HG02938 (cell line): Measurements from ENCODE around the gene PTPN2.
A peak's percentile ranks its signal among the peaks of the same experiment; 100 is the strongest.
"Not testable (repeated sequence)": the region's sequence is repeated elsewhere in the genome, so short reads cannot be mapped to it uniquely, and the experiment has no call there.

ENCODE experiments used
- ATAC-seq: cut with Tn5 transposase; IDR thresholded peaks from one replicate; pipeline ENCODE4 v1.9.1; 2021; ENCODE audit warnings: mild to moderate bottlenecking, moderate library complexity; ENCODE audit not compliant: unreplicated experiment

Gene PTPN2

DNA sequence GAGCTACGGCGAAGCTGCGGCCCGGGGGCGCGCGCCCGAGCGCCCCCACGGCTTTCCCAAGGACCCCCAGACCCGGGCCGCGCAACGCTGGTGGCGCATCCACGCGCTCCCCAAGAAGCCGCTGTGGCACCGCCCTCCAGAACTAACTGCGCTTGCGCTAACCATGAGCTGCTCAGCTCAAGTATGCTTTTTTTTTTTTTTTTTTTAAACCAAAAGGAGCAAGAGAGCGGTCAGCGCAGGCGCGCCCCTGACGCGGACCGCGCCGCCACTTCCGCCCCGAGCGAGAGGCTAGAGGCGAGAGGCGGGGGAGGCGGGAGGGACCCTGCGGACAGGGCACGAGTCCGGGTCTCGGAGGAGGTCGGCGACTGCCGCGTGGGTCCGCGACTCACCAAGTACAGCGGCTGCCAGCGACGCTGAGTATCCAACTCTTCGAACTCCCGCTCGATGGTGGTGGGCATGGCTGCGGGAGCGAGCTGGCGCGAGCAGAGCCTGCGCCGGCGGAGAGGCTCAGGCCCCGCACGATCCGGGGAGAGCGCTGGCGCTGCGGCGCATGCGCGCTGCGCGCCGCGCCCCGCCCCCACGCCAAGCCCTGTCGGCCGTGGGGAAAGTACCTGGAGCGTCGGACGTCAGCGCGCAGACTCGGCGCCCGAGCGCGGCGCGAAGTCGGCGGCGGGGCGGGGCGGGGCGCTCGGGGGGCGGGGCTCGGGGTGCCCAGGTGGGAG is at the start of gene PTPN2:
TSS of gene PTPN2 (minus strand) at position 554 of the 722 bp plus-strand sequence. CDS start at position 458, 96 bp downstream.
- peak; percentile 74 for ATAC-seq

DNA sequence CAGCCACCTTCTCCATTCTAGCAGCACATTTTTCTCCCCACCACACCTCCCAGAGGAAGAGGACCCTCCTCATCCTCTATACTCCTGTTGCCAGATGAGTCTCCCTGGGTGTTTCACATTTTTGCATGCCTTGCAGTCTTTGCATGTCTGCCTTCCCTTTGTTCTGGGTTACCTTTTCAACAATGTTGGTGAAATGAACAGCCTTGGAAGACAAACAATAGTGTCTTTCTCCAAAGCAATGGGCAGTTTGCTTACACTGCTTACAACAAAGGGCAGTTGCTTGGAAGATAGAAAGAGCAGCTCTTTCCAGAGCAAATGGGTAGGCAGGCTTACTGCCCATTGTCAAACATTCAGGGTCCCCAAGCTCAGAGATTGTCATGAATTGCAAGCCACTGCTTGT is 49.3 kb upstream of the PTPN2 start:
- ATAC-seq: no peak

DNA sequence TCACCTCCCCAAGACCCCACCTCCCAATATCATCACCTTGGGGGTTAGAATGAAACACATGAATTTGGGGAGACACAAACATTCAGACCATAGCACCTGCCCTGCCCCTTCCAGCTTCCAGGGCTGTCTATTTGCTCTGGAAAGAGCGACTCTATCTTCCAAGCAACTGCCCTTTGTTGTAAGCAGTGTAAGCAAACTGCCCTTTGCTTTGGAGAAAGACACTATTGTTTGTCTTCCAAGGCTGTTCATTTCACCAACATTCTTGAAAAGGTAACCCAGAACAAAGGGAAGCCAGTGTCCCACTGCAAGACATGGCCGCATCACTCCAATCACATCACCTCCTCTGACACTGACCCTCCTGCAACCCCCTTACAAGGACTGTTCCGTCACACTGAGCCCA is 46.9 kb upstream of the PTPN2 start:
- no peak for ATAC-seq

- no peak for ATAC-seq
Measured at GRCh38 chr18:12930376-12930775, 46.3 kb upstream of the PTPN2 start.

DNA sequence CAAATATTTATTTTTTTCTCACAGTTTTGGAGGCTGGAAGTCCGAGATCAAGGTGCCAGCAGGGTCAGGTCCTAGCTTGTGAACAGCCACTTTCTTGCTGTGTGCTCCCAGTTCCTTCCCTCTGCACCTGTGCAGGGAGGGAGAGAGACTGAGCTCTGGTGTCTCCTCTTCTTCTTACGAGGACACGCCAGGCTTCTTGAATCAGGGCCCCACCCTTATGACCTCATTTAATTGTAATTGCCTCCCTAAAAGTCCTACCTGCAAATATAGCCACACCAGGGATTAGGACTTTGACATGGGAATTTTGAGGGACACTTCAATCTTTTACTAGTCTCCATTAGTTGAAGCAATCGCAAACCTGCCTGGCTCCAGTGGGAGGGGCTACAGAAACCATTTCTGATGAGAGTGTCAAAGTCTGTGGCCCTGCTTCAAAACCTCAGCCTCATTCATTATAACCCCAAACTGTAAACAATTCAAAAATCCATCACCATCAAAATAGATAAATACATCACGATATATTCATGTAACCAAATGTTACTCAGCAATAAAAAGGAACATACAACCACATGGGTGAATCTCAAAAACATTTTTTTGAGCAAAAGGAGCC is 45.5 kb upstream of the PTPN2 start:
- no peak for ATAC-seq

DNA sequence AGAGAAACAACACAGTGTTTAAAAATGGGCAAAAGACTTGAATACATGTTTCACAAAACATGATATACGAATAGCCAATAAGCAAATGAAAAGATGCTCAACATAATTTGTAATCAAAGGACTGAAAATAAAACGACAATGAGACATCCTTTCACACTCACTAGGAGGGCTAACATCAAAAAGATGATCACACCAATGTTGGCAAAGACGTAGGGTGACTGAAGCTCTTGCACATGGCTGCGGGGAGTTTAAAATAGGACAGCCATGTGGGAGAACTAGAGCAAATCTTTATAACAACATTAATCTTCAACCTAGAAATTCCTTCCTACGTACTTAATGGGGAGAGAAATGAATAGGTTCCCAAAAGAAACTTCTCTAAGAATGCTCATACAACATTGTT is 44.6 kb upstream of the PTPN2 start:
- ATAC-seq: no peak

DNA sequence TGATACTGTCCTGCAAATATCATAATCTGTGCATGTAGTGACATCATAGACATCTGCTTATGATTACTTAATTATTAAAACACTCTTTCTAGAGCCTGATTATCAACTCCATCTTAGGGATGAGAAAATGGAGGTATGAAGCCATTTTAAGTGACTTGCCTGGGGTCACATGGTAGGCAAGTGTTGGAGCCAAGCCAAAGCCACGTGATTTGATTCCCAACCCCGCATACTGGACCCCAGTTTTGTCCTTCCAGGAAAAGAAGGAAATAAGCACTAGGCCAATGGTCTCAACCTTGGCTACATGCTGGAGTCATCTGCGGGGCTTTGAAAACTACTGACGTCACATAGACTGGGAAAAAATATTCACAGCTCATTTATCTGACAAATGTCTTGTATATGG is 44.2 kb upstream of the PTPN2 start:
- no peak for ATAC-seq

GRCh38 chr18:12924616-12925015 is 40.6 kb upstream of the PTPN2 start:
- no peak for ATAC-seq

- no peak for ATAC-seq
Measured at GRCh38 chr18:12922266-12922665, 38.2 kb upstream of the PTPN2 start.

DNA sequence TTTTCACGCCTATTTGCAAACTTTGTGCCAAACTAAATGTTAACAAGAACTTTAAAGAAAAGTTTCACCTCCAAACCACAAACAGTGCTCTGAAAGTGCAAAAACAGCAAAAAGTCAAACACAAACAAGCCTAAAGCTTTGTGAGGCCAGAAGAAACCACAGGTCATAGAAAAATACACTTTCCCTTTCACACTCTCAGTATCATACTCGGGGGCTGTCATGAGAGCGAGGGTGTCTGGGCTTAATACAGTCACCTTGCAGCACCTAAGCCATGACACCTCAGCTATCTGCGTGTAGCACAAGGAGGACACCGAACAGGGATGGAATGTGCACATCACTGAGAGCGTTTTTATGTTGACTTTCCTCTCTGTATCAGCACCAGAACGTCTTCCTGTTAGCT is 37.1 kb upstream of the PTPN2 start:
- peak; percentile 61 for ATAC-seq

DNA sequence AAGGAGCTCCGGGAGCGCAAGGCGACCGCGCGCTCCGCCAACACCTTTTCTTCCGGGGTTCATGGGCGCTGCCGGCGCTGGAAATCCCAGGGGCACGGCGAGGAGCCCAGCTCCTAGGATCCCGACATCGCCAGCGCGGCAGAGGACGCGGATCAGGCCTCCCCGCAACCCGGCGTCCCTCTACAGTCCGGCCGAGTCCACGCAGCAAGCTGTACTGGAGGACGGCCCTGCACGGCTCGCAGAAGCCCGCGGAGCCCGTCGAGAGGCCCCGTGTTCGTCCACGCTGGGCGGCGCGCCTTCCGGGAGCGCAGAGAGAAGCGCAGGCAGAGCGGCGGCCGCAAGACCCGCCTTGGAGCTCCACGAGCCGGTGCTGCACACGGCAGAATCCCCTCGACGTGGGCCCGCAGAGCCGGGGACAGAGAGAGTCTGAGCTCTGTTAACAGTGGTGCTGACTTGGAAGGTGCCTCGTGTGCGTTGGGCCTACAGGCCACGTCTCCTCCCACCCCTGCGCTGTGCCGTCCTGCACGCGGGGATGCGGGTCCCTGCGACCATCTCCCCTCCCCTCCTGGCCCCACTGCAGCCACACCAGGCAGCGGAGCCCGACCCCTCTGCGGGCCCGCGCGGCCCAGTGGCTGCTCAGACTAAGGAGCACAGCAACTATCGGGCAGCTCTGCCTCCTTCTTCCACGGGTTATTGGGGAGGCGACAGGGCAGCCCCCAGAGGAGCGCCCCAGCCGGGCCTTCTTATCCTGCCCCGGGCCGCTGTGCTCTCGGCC is 28.1 kb upstream of the PTPN2 start:
- ATAC-seq: no peak

DNA sequence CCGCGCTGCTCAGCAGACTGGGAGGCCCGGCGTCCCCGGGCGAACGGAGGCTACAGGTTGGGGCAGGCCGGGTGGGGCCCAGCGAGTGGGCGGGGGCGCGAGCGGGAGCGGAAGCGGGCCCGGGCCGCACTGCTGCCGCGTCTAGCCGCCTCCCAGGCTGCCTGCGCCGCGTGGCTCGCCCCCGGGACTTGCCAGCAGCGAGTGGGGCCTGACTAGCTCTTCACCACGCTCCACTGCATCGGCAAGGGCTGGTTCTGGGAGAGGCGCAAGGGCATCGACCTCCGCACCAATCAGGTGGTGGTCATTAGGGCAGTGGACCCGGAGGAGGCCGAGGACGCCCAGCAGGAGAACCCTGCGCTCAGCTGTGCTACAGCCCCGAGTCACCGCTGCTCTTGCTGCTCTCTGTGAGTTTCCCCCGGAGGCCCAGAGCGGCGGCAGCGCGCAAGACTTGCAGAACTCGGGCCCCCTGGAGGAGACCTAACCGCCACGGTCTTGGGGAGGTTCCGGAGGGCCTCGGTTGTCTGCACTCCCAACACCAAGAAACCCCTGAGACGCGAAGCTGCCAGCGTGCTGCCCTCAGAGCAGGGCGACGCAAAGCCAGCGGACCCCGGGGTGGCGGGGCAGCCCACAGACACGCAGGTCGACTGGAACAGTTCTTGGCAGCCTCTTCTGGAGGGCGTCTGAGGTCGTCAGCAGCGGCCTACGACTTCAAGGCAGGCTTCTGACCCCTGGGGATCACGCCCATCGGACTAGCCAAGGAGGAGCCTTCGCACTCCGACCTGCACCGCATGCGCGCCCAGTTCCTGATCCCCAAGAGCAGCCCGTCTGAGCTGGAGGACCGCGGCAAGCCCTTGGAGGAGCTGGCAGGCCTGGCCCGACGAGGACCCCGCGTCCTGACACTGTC is 27.2 kb upstream of the PTPN2 start:
- ATAC-seq: no peak

GRCh38 chr18:12908706-12909105 is 24.7 kb upstream of the PTPN2 start:
- no peak for ATAC-seq

DNA sequence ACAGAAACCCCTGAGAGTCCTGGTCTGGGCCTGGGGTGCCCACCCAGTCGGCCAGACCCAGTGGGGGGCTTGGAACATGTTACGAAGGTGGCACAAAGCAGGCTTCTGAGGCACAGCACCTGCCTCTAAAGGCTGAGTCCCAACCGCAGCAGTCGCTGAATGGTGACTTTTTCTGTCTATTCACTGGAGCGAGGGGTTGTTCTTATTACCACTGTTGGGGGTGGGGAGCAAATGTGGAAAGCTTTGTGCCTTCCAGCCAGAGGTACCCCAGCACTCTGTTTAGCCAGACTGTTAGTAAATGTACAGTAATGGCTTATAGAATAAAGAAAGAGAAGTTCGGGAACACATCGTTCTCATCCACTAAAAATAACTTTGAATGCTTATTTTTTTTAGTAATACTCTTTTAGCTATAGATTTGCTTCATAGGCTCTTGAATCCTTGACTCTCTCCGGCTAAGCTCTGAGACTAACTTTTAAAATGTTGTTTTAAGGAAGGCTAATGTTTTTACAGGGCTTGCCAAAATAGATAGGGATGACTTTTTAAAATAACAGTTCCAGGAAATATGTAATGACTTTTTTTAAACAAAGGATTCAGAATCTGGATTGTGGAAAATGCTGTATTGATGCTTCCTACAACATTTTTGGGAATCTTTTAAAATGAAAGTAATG is 23.4 kb upstream of the PTPN2 start:
- no peak for ATAC-seq

GRCh38 chr18:12906773-12907172 is 22.7 kb upstream of the PTPN2 start:
- ATAC-seq: no peak

- ATAC-seq: no peak
Measured at GRCh38 chr18:12906119-12906518, 22.1 kb upstream of the PTPN2 start.

GRCh38 chr18:12904012-12904516 is 20.0 kb upstream of the PTPN2 start:
- ATAC-seq: no peak

- not testable (repeated sequence) for ATAC-seq
Measured at GRCh38 chr18:12901208-12901607, 17.2 kb upstream of the PTPN2 start.

DNA sequence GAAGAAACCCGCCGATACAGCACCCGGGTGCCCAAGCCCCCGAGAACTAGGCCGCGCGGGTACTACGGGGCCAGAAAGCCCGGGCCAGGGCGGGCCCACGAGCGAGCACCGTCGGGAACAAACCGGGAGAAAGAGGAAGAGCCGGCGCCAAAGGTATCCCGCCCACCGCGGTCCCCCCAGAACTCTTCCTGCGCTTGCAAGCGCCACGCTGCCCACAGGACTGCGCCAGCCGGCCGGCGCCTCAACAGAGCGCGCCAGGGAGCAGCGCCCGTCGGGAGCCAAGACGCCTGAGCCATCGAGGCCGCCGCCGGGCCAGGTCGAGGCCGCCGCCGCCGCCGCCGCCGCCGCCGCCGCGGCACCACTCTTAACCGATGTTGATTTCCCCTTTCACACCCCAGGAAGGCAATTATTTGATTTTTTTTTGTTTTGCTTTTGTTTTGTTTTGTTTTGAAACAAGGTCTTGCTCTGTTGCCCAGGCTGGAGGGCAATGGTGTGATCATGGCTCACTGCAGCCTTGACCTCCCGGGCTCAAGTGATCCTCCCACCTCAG is 12.8 kb upstream of the PTPN2 start:
- ATAC-seq: not testable (repeated sequence)

GRCh38 chr18:12895626-12896025 is 11.6 kb upstream of the PTPN2 start:
- ATAC-seq: no peak
